NCI-H128 (cell line): ENCODE results near the gene PEX10.

Experiments used
- DNase-seq: peaks from one replicate; lab custom pipeline; 2025; ENCODE audit not compliant: unreplicated experiment; lab: John Stamatoyannopoulos, UW

The PEX10 gene

DNA sequence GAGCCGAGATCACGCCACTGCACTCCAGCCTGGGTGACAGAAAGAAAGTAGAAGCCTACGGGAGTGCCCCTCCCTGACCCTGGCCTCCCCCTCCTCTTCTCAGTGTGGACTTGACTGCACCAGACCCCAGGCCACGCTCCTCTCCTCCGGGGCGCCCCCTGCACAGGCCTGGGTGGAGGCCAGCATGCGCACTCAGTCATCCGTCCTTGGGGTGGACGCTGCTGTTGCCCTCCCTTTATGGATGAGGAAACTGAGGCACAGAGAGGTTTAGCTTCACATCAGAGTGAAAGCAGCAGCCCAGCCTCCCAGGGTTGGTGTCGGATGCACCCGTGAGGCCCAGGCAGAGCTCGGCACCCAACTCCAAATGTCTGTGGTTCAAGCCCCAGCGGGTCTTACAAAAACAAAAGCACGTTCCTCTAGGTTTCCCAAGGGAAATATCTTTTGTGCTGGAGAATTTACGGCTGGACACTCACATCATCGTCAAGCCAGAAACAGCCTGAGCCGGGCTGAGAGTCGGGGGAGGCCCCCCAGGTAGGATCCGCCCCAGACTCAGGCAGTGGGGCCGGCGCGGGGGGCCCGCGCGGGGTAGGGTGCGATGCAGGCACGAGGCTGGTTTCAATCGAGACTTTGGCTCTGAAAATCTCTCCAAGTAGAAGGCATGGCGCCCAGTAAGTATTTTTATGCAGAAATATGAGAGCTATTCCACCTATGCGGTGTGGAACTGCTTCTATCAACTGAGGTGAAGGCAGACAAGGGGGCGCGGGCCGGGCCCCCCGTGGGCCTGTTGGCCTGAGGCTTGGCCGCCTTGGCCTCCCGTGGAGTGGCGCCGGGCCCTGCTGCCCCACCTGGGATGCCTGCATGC lies 57.6 kb downstream of the PEX10 start:
- DNase-seq = no peak
